ENCODE data around the gene ZMIZ1.

Gene ZMIZ1

GRCh38 chr10:79184657-79185056, 115.9 kb downstream of the ZMIZ1 start:
- no peak for FAIRE-seq

GRCh38 chr10:79185067-79185774, 116.5 kb downstream of the ZMIZ1 start:
- FAIRE-seq: peak; percentile 34
- peak; percentile 43 for DNase-seq (ENCODE audit: low spot score)

More at GRCh38 chr10:79184657-79185056, 115.9 kb downstream of the ZMIZ1 start:
- no peak for DNase-seq (ENCODE audit: low spot score)

GRCh38 chr10:79185796-79186374, 117.1 kb downstream of the ZMIZ1 start:
- FAIRE-seq (peak; percentile 79), DNase-seq (ENCODE audit: low spot score) (peak; percentile 57)

GRCh38 chr10:79186486-79187120, 117.8 kb downstream of the ZMIZ1 start:
- DNase-seq (ENCODE audit: low spot score): no peak
- FAIRE-seq: no peak

GRCh38 chr10:79187121-79187940, 118.6 kb downstream of the ZMIZ1 start:
- FAIRE-seq (no peak), DNase-seq (ENCODE audit: low spot score) (no peak)

- no peak for DNase-seq (ENCODE audit: low spot score)
- FAIRE-seq: no peak
These were observed 119.6 kb downstream of the ZMIZ1 start for GRCh38 chr10:79188154-79188965.

GRCh38 chr10:79189181-79189580, 120.4 kb downstream of the ZMIZ1 start:
- DNase-seq (ENCODE audit: low spot score) (no peak), FAIRE-seq (no peak)

GRCh38 chr10:79189853-79190435, 121.2 kb downstream of the ZMIZ1 start:
- DNase-seq (ENCODE audit: low spot score) (peak; percentile 77), FAIRE-seq (peak; percentile 78)

GRCh38 chr10:79190740-79191261, 122.0 kb downstream of the ZMIZ1 start:
- DNase-seq (ENCODE audit: low spot score) (no peak), FAIRE-seq (no peak)

GRCh38 chr10:79191951-79192676, 123.3 kb downstream of the ZMIZ1 start:
- peak; percentile 7 for FAIRE-seq

GRCh38 chr10:79192677-79193003, 123.9 kb downstream of the ZMIZ1 start:
- peak; percentile 35 for FAIRE-seq
- peak; percentile 37 for DNase-seq (ENCODE audit: low spot score)

More at GRCh38 chr10:79191951-79192676, 123.3 kb downstream of the ZMIZ1 start:
- no peak for DNase-seq (ENCODE audit: low spot score)

- no peak for FAIRE-seq
- DNase-seq (ENCODE audit: low spot score): no peak
These were observed 125.1 kb downstream of the ZMIZ1 start for GRCh38 chr10:79193694-79194382.

GRCh38 chr10:79195091-79195923, 126.5 kb downstream of the ZMIZ1 start:
- no peak for FAIRE-seq
- peak; percentile 77 for DNase-seq (ENCODE audit: low spot score)

GRCh38 chr10:79196470-79197461, 128.0 kb downstream of the ZMIZ1 start:
- DNase-seq (ENCODE audit: low spot score) (peak; percentile 37), FAIRE-seq (no peak)

GRCh38 chr10:79197558-79197957, 128.8 kb downstream of the ZMIZ1 start:
- FAIRE-seq (no peak), DNase-seq (ENCODE audit: low spot score) (no peak)

- FAIRE-seq (no peak), DNase-seq (ENCODE audit: low spot score) (no peak)
These were observed 131.6 kb downstream of the ZMIZ1 start for GRCh38 chr10:79200346-79200745.

GRCh38 chr10:79201706-79202105, 132.9 kb downstream of the ZMIZ1 start:
- no peak for DNase-seq (ENCODE audit: low spot score)
- FAIRE-seq: no peak

Data from RCC 7860 (cell line).